ENCODE data around the gene RBM38.

Gene RBM38

GRCh38 chr20:57391439-57392301 is 474 bp downstream of the RBM38 start:
- DNase-seq (ENCODE audit: low spot score) = peak; percentile 63

GRCh38 chr20:57392512-57393271 is 1.5 kb downstream of the RBM38 start:
- no peak for DNase-seq (ENCODE audit: low spot score)

DNA sequence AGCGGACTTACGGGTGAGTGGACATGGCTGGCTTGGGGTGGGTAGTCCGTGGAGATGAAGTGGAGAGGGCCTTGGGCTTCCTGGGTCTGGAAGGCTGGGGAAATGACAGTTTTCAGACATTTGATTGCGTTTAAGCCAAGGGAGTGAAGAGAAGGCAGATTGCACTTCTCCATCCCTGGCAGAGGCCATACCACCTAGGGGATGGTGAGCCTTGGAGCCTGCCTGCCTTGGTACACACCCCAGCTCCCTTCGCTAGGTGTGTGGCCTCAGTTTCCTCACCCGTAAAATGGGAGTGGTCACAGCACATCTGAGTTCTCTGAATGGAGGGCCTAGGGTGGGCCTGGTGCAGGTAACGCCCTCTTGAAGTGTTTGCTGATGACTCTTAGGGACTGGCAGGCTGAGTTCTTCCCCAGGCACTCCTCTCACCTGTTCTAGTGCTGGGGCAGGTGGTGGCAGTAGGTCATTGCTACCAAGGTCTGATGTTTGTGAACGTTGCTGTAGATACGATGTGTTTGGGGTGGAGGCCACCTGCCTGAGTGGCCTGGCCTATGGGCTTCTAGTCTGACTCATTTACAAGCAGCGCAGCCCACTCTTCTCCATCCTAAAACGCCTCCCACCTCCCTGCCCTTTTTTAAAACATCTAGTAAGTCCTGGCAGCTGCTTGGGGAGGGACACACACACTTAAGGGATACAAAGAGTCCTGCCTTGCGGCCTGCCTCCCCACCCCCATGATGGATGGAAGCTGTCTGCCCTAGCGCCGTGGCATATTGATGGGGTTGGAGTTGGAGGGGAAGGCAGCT is 2.3 kb downstream of the RBM38 start:
- no peak for DNase-seq (ENCODE audit: low spot score)

GRCh38 chr20:57394121-57395082 is 3.2 kb downstream of the RBM38 start:
- DNase-seq (ENCODE audit: low spot score) = no peak

- no peak for DNase-seq (ENCODE audit: low spot score)
Measured at GRCh38 chr20:57395111-57395966, 4.1 kb downstream of the RBM38 start.

- DNase-seq (ENCODE audit: low spot score) = no peak
Measured at GRCh38 chr20:57396212-57396983, 5.2 kb downstream of the RBM38 start.

DNA sequence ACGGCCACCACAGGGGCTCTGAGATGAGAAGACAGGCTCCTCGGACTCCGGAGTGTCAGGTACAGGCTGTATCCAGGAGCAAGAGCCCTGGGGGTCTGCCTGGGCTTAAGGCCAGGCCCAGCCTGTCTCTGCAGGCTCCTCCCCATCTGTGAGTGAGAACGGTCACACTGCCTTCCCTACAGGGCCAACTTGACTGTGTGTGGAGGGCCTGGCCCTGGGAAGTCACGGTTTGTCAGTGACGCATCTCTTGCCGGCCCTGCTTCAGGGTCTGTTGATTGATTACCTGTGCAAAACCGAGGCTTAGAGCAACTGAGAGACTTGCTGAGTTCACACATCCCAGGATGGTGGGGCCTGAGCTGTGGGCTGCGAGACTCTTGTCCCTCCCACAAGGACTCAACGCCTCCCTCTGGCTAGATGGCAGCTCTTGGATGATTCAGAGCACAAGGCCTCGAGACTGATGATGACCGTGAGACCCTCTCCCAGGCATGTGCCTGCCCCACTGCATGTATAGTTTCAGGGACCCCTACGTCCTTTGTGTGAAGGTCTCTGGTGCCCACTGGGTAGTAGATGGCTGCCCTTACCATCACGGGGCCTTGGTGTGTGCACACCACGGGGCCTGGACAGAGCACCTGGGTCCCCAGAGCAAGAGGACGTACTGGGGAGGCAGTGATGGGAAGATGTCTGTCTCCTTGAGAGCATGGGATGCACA is 5.9 kb downstream of the RBM38 start:
- no peak for DNase-seq (ENCODE audit: low spot score)

DNA sequence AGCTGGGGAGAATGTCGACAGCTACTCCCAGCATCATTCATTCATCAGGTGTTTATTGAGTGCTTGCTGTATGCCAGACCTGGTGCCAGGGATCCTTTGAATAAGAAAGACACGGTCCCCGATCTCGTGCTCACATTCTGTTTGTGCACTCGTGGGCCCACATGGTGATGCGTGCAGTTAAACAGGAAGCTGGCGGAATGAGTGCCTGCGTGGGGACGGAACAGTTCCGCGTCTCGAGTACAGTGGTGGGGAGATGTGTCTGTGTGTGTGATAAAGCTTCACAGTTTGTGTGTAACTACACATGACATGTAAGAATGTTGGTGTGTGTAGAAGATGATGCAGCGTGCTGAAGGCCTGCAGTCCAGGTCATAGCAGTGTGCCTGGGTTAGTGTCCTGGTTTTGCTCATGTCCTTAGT is 6.5 kb downstream of the RBM38 start:
- no peak for DNase-seq (ENCODE audit: low spot score)

GRCh38 chr20:57398231-57398821 is 7.1 kb downstream of the RBM38 start:
- DNase-seq (ENCODE audit: low spot score) = no peak

DNA sequence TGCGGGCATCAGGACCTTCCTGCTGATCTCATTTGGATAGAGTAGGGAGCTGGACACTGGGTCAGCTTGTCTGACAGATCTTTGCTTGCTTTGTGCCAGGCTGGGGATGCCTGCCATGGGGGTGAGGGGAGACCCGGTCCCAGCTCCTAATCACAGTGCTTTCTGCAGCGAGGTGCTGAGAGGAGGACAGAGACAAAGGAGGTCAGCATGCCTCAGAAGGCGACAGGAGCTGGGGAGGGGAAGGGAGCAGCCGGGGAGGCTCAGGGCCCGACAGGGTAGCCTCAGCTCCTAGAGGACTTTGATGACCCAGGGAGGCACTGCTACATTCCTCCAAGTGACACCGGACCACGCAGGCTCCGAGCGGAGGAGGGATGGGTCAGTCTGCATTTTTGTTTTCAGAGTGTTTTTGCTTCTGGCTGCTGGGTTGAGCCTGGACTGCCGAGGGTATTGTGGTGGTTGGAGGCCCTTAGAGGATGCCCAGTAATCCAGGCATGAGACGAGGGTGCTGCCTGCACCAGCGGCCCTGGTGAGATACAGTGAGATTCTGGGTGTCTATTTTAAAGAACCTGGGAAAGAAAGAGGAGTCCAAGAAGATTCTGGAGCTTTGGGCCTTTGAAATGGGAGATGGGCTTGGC is 7.8 kb downstream of the RBM38 start:
- DNase-seq (ENCODE audit: low spot score) = no peak

GRCh38 chr20:57399587-57400155 is 8.5 kb downstream of the RBM38 start:
- DNase-seq (ENCODE audit: low spot score) = no peak

- no peak for DNase-seq (ENCODE audit: low spot score)
Measured at GRCh38 chr20:57400231-57400701, 9.1 kb downstream of the RBM38 start.

- DNase-seq (ENCODE audit: low spot score) = no peak
Measured at GRCh38 chr20:57400821-57401564, 9.8 kb downstream of the RBM38 start.

- no peak for DNase-seq (ENCODE audit: low spot score)
Measured at GRCh38 chr20:57401565-57401918, 10.3 kb downstream of the RBM38 start.

- no peak for DNase-seq (ENCODE audit: low spot score)
Measured at GRCh38 chr20:57402206-57403125, 11.3 kb downstream of the RBM38 start.

- no peak for DNase-seq (ENCODE audit: low spot score)
Measured at GRCh38 chr20:57403216-57403615, 12.0 kb downstream of the RBM38 start.

Measured in HuH-7 (cell line).